Stimulated activated CD8-positive, alpha-beta memory T cell treated with anti-CD3 and anti-CD28 coated beads, Interleukin-7, amount 100 ng/mL, for 24 hours (primary cell): ENCODE data around the gene IL37.
"Not testable (repeated sequence)": the region's sequence is repeated elsewhere in the genome, so short reads cannot be mapped to it uniquely, and the experiment has no call there.

ENCODE experiments used
- DNase-seq: peaks from one replicate; pipeline ENCODE4 v3.0.0-alpha.2; 2020; ENCODE audit warnings: low read depth

IL37 gene

GRCh38 chr2:112889976-112890375, 21.0 kb upstream of the IL37 start:
- no peak for DNase-seq

- DNase-seq: no peak
Observed at GRCh38 chr2:112891385-112891831, 19.6 kb upstream of the IL37 start.

- no peak for DNase-seq
Observed at GRCh38 chr2:112893752-112894151, 17.2 kb upstream of the IL37 start.

GRCh38 chr2:112896909-112897623, 13.9 kb upstream of the IL37 start:
- DNase-seq: no peak

GRCh38 chr2:112897624-112897978, 13.4 kb upstream of the IL37 start:
- no peak for DNase-seq

- not testable (repeated sequence) for DNase-seq
Observed at GRCh38 chr2:112901431-112902065, 9.4 kb upstream of the IL37 start.

GRCh38 chr2:112902816-112903215, 8.1 kb upstream of the IL37 start:
- DNase-seq: no peak

GRCh38 chr2:112904883-112905282, 6.1 kb upstream of the IL37 start:
- DNase-seq: no peak

- DNase-seq: no peak
Observed at GRCh38 chr2:112906276-112906675, 4.7 kb upstream of the IL37 start.

- DNase-seq: no peak
Observed at GRCh38 chr2:112907001-112907949, 3.7 kb upstream of the IL37 start.

- DNase-seq: not testable (repeated sequence)
Observed at GRCh38 chr2:112908559-112908958, 2.4 kb upstream of the IL37 start.

- no peak for DNase-seq
Observed at GRCh38 chr2:112910219-112910618, 746 bp upstream of the IL37 start.

- DNase-seq: no peak
Observed at GRCh38 chr2:112912403-112912802, 1.4 kb downstream of the IL37 start.

- DNase-seq: no peak
Observed at GRCh38 chr2:112915300-112916144, 4.6 kb downstream of the IL37 start.

- no peak for DNase-seq
Observed at GRCh38 chr2:112916145-112916571, 5.2 kb downstream of the IL37 start.

- DNase-seq: no peak
Observed at GRCh38 chr2:112916625-112917247, 5.8 kb downstream of the IL37 start.

GRCh38 chr2:112917856-112918255, 6.9 kb downstream of the IL37 start:
- no peak for DNase-seq

GRCh38 chr2:112918256-112918655, 7.3 kb downstream of the IL37 start:
- no peak for DNase-seq

GRCh38 chr2:112919086-112919485, 8.1 kb downstream of the IL37 start:
- DNase-seq: no peak

- DNase-seq: no peak
Observed at GRCh38 chr2:112920923-112921532, 10.1 kb downstream of the IL37 start.

- no peak for DNase-seq
Observed at GRCh38 chr2:112921982-112922381, 11.0 kb downstream of the IL37 start.
